Heart left ventricle (tissue), 13 donors: ENCODE results near the gene CCDC51.

Experiments
- POLR2A ChIP-seq, 2 donors: fragments of 450-650 bp; IDR thresholded peaks; one replicate each; pipeline ENCODE4 v1.6.1; 2017; ENCODE audit warnings: antibody characterized with exemption in 2 of 2, mild to moderate bottlenecking in 2 of 2, moderate library complexity in 2 of 2
- TF ChIP-seq, protein P1 (sequence below), 12 donors: fragments of 200-600 bp; sonication (generic) in 4 of 12; IDR thresholded peaks; one replicate each; pipeline versions ENCODE4 v1.5.0 to v1.8.0; 2018 to 2022; ENCODE audit warnings: antibody characterized with exemption in 12 of 12, mild to moderate bottlenecking in 5 of 12
- donor health status: ischemic (EF 13 %, LVEDD 7.1; RV severe dilation, severe dysfunction).
- donor health status: DM: no; HTN: yes; CAD: no.
- donor health status: DM: no; HTN: no; CAD: no.
- donor health status: ischemic (EF 25% LVEDD 6.9; RV normal size, moderate dysfunction).
- donor health status: ischemic (EF 25% LVEDD 5.7; RV mildly dilated, moderate dysfunction).
- donor health status: ischemic (EF 35%, LVEDD 5.7; RV mildly dilated, moderate dysfunction).
- donor health status: nonischemic (EF 11% LVEDD 7.7; RV severe dilation, severe dysfunction).
- donor health status: DM: yes; HTN: yes; CAD: no.
- donor health status: PGD.
- donor health status: ischemic (EF 29% LVEDD 5.4; RV normal size, mild dysfunction).
- donor health status: nonischemic (EF 23%, LVEDD 6.1; RV moderate dilation, normal function).

DNA sequence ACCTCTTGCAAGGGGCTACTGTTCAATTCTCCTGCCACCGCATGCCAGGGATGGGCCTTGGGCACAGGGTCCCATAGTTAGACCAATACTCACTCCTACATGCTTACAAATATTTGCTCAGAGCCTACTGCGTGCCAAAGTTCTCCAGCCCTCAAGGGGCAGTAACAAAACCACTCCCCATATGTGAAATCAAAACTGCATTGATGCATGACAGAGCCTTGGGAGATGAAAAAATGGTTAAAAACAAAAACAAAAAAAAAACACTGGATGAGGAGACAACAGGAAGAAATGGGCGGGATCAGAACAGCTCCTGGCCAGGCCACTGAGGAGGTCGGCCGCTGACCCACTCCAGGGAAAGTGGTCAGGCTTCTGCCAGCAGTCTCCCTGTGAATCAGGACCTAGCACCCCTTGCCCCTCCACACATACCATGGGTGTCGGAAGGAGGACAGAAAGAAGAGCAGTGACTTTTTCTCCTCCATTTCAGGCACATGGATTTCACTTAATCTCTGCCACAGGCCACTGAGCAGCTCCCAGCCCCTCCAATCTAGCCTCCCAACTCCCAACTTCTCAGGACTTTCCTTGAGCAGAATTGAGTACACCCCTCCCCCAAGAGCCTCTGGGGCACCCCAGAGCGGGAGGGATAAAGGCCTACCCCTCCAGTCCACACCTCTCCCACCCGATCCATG is 12.8 kb downstream of the CCDC51 start:
- TF ChIP-seq, protein P1, sequence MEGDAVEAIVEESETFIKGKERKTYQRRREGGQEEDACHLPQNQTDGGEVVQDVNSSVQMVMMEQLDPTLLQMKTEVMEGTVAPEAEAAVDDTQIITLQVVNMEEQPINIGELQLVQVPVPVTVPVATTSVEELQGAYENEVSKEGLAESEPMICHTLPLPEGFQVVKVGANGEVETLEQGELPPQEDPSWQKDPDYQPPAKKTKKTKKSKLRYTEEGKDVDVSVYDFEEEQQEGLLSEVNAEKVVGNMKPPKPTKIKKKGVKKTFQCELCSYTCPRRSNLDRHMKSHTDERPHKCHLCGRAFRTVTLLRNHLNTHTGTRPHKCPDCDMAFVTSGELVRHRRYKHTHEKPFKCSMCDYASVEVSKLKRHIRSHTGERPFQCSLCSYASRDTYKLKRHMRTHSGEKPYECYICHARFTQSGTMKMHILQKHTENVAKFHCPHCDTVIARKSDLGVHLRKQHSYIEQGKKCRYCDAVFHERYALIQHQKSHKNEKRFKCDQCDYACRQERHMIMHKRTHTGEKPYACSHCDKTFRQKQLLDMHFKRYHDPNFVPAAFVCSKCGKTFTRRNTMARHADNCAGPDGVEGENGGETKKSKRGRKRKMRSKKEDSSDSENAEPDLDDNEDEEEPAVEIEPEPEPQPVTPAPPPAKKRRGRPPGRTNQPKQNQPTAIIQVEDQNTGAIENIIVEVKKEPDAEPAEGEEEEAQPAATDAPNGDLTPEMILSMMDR (IDR thresholded peaks at IDR 0.05): no peak
- no peak for TF ChIP-seq POLR2A (IDR thresholded peaks at IDR 0.05)
